IgD-negative memory B cell (primary cell): Measurements from ENCODE around the gene DBX1. TPM values are rescaled to one million over a fixed set of nuclear protein-coding genes. Genes with fewer than 3 reads are reported as not detected.
"Not testable (repeated sequence)": the region's sequence is repeated elsewhere in the genome, so short reads cannot be mapped to it uniquely, and the experiment has no call there.

Experiments
- H3K27ac Mint-ChIP-seq, 3 donors: one replicate each; pipeline ENCODE4 v1.8.0; 2020 to 2022; ENCODE audit warnings: mild to moderate bottlenecking in 3 of 3, mixed read lengths in 3 of 3, moderate library complexity in 1 of 3
- H3K27me3 Mint-ChIP-seq: one replicate; pipeline ENCODE4 v1.8.0; 2021; ENCODE audit warnings: mixed read lengths
- H3K36me3 Mint-ChIP-seq: one replicate; pipeline ENCODE4 v1.8.0; 2020; ENCODE audit warnings: mild to moderate bottlenecking, mixed read lengths
- H3K4me1 Mint-ChIP-seq, 3 donors: one replicate each; pipeline ENCODE4 v1.8.0; 2020 to 2022; ENCODE audit warnings: mixed read lengths in 3 of 3, mild to moderate bottlenecking in 1 of 3
- H3K4me3 Mint-ChIP-seq, 4 donors: one replicate each; pipeline ENCODE4 v1.8.0; 2020 to 2022; ENCODE audit warnings: mild to moderate bottlenecking in 4 of 4, mixed read lengths in 4 of 4, moderate library complexity in 3 of 4
- H3K9me3 Mint-ChIP-seq, 3 donors: one replicate each; pipeline ENCODE4 v1.8.0; 2020 to 2021; ENCODE audit warnings: mixed read lengths in 3 of 3, mild to moderate bottlenecking in 1 of 3
- polyA plus RNA-seq: library from polyadenylated mRNA; unstranded; fragments of 300-500 nt; fragmentation: Illumina TruSeq; gene quantifications from one replicate; pipeline ENCODE4 v1.2.3, GENCODE V29; 2021

Gene DBX1
- polyA plus RNA-seq, 1 donor from 2014 or later = not detected

GRCh38 chr11:20155683-20156279, 4.5 kb downstream of the DBX1 start:
- peaks cover 47% of the 10 kb centered on the region for H3K27me3 Mint-ChIP-seq
- H3K4me3 Mint-ChIP-seq = peak overlapping the region; percentile 52 to 87 (median 68)
- peaks cover 2% of the 10 kb centered on the region for H3K36me3 Mint-ChIP-seq
- peak overlapping the region in 1 of 3 donors; percentile 32 for H3K27ac Mint-ChIP-seq
- peaks cover 4 to 7% (median 5%) of the 10 kb centered on the region in 3 donors for H3K4me1 Mint-ChIP-seq
- H3K9me3 Mint-ChIP-seq = peaks cover 5 to 14% (median 12%) of the 10 kb centered on the region in 3 donors

GRCh38 chr11:20154381-20154780, 5.9 kb downstream of the DBX1 start:
- Mint-ChIP-seq H3K27ac (no peak overlapping the region), H3K27me3 (peaks cover 40% of the 10 kb centered on the region), H3K4me1 (peaks cover 4 to 7% (median 5%) of the 10 kb centered on the region in 3 donors), H3K4me3 (no peak overlapping the region), H3K36me3 (peaks cover 2% of the 10 kb centered on the region), H3K9me3 (peaks cover 5 to 14% (median 8%) of the 10 kb centered on the region in 3 donors)

GRCh38 chr11:20138707-20139106, 21.6 kb downstream of the DBX1 start:
- Mint-ChIP-seq H3K36me3 (no peaks in the 10 kb centered on the region), H3K4me3 (no peak overlapping the region), H3K27ac (no peak overlapping the region), H3K9me3 (peaks cover 0 to 4% (median 0%) of the 10 kb centered on the region in 3 donors), H3K4me1 (no peaks in the 10 kb centered on the region), H3K27me3 (peaks cover 19% of the 10 kb centered on the region)

- H3K9me3 Mint-ChIP-seq = peaks cover 0 to 4% (median 0%) of the 10 kb centered on the region in 3 donors
- H3K36me3 Mint-ChIP-seq = no peaks in the 10 kb centered on the region
- H3K27me3 Mint-ChIP-seq = peaks cover 20% of the 10 kb centered on the region
- no peak overlapping the region for H3K27ac Mint-ChIP-seq
- H3K4me1 Mint-ChIP-seq = no peaks in the 10 kb centered on the region
- no peak overlapping the region for H3K4me3 Mint-ChIP-seq
Measured at GRCh38 chr11:20137637-20138036, 22.6 kb downstream of the DBX1 start.

DNA sequence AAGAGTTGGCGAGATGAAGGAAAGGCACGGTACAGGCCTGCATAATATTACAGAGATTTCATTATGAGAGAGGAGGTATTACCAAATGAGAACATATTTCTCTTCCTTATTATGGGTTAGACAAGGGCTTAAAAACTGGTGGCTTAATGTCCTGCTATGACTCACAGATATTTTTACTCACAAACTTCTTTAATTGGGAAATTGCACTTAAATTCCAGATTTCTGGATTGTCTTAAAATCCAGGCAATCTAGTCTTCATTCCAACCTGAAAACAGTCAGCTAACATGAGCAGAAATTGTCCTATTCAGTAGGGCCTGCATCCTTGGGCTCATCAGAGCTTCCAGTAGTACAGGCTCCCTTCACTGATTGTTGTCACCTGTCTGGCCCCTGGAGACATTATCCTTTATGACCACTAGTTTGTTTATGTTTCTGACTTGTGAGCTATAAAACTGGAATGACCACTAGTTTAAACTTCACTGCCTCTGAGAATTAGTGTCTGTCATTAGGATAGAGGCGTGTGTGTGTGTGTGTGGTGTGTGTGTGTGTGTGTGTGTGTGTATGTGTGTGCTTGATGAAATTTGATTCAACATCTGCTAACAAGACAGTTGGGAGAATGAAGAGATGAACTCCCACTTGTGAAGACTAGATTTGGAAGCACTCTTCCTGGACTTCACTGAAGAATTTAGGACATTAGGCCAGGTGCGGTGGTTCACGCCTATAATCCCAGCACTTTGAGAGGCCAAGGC, 25.1 kb downstream of the DBX1 start:
- Mint-ChIP-seq H3K27me3 (peaks cover 28% of the 10 kb centered on the region), H3K9me3 (no peaks in the 10 kb centered on the region), H3K4me3 (no peak overlapping the region), H3K27ac (no peak overlapping the region), H3K36me3 (peaks cover 2% of the 10 kb centered on the region), H3K4me1 (peaks cover 0 to 9% (median 2%) of the 10 kb centered on the region in 3 donors)

- Mint-ChIP-seq H3K4me3 (peak overlapping the region in 1 of 4 donors; percentile 81), H3K27me3 (peaks cover 18% of the 10 kb centered on the region), H3K36me3 (peaks cover 2% of the 10 kb centered on the region), H3K27ac (no peak overlapping the region), H3K9me3 (no peaks in the 10 kb centered on the region), H3K4me1 (peaks cover 0 to 9% (median 2%) of the 10 kb centered on the region in 3 donors)
Measured at GRCh38 chr11:20132667-20133039, 27.6 kb downstream of the DBX1 start.

DNA sequence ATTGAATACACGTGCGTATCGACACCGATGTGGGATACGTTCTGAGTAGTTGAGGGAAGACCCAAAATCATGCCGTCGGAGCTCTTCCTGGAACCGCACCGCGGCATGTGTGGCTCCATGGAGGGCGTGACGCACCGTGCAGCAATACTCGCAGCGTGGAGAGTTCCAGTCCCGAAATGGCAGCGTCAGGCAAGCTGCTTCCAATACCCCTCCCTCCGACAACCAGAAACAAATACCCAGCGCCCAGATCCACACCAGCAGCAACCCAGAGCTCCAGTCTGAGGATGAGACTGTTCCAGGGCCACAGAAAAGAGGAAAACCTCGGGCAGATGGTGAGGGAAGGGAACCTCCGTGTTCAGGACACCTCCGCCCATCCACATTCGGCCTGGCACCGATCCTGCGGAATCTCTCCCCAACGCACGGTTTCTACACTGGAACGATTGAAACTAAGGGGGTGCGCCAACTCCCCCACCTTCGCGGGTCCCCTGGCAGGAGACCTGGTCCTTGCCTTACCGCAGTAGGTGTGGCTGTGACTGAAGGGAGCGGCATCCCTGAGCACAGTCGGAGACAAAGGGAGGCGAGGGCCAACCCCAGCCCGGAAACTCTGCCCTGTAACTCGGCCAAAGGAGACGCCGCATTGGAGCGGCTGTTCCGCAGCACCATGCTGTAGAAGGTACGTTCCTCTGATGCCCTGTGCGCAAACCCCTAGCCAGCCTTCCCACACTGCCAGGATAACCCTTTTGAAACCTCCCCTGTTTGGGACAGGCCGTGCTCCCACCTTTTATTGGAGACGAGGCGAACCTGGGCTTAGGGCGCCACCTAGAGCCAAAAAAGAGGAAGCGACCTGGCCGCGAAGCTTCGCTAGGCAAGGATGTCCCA, 28.2 kb downstream of the DBX1 start:
- Mint-ChIP-seq H3K27me3 (peaks cover 18% of the 10 kb centered on the region), H3K9me3 (no peaks in the 10 kb centered on the region), H3K27ac (no peak overlapping the region), H3K4me1 (peaks cover 0 to 9% (median 2%) of the 10 kb centered on the region in 3 donors), H3K36me3 (peaks cover 2% of the 10 kb centered on the region), H3K4me3 (peak overlapping the region in 3 of 4 donors; percentile 63 to 82 (median 81))

DNA sequence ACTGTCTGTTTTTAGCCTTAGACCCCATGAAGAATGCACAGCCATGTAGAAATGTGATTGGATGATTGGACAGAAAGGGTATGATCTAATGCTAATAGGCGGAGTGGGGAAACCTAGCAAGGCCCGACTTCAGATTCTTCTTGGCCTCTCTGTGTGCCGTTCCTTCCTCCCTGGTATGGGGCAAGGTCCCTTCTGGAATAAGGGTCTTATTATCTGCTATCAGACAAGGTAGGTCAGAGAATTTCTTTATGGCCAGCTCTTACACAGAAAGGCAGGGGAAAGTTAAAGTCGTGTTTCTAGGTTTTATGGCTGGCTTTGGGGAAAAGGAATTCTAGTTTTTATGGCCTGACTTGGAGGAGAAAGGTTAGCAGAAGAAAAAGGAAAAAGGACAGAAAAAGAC, 30.6 kb downstream of the DBX1 start:
- Mint-ChIP-seq H3K9me3 (no peaks in the 10 kb centered on the region), H3K27me3 (peaks cover 16% of the 10 kb centered on the region), H3K27ac (no peak overlapping the region), H3K4me1 (peaks cover 0 to 9% (median 2%) of the 10 kb centered on the region in 3 donors), H3K36me3 (peaks cover 2% of the 10 kb centered on the region), H3K4me3 (no peak overlapping the region)

DNA sequence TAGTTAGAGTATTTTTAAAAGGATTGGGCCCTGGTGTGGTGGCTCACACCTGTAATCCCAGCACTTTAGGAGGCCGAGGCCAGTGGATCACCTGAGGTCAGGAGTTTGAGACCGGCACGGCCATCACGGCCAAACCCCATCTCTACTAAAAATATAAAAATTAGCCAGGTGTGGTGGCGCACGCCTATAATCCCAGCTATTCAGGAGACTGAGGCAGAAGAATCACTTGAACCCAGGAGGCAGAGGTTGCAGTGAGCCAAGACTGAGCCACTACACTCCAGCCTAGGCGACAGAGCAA, 31.8 kb downstream of the DBX1 start:
- Mint-ChIP-seq H3K27ac (peak overlapping the region in 1 of 3 donors; percentile 19), H3K27me3 (peaks cover 16% of the 10 kb centered on the region)
- not testable (repeated sequence) for H3K9me3 Mint-ChIP-seq, H3K4me3 Mint-ChIP-seq, H3K4me1 Mint-ChIP-seq, H3K36me3 Mint-ChIP-seq

DNA sequence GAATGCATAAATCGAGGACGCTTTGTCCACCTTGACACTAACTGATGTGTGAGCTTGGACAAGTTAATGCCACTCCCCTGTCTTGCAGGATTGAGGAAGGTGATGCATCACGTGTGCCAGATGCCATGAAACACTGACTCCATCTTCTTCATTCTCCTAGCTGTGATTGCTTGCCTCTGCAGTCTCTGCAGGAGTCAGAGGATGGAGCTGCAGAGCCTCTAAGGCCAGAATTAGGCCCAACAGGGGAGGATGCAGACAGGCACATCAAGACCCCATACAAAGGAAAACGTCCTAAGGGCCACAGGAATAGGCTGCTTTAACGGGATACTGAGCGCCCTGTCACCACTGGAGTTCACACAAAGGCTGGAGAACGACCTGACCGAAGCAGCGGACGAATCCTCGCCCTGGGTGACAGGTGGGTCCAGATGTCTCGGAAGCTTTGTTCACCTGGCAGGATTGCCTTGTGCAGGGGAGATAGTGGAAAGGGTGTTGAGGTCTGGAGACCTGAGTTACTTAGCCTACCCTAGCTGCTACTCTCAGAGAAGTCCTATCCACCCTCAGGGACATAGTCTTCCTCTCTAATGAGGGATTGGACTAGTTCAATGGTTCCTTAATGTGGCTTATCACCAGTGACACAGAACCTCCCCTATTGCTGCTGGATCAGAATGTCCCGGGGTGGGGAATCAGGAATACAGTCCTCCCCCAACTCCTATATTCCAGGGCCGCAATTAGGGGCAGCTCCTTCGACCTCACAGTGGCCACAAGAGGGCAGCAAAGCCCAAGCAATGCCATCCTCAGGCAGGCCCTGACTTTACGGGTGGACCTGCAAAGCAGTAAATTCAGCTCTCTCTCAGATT, 32.4 kb downstream of the DBX1 start:
- Mint-ChIP-seq H3K9me3 (no peaks in the 10 kb centered on the region), H3K27ac (no peak overlapping the region), H3K27me3 (peaks cover 16% of the 10 kb centered on the region), H3K36me3 (peaks cover 2% of the 10 kb centered on the region), H3K4me1 (peaks cover 0 to 9% (median 2%) of the 10 kb centered on the region in 3 donors), H3K4me3 (no peak overlapping the region)

- Mint-ChIP-seq H3K4me3 (no peak overlapping the region), H3K4me1 (peaks cover 0 to 3% (median 0%) of the 10 kb centered on the region in 3 donors), H3K36me3 (no peaks in the 10 kb centered on the region), H3K27me3 (peaks cover 7% of the 10 kb centered on the region), H3K9me3 (no peaks in the 10 kb centered on the region), H3K27ac (no peak overlapping the region)
Measured at GRCh38 chr11:20126724-20127123, 33.6 kb downstream of the DBX1 start.

DNA sequence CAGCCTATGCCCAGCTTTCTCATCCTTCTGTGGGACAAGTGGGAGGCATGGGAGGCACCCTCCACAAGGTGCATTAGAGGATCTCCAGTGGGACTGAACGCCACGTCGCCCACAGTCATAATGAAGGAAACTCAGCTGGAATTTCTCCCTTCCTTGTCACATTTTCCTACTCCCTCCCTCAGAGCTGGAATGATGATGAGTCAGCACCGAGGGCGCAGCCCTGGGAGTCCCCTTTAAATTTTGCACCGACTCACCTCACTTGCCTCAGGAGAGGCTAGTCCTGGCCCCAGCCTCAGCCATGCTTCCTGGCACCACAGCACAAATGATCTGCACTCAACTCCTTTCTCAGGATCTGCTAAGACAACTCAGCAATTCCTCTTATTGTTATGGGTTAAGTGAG, 34.3 kb downstream of the DBX1 start:
- Mint-ChIP-seq H3K4me1 (no peaks in the 10 kb centered on the region), H3K27ac (peak overlapping the region in 1 of 3 donors; percentile 5), H3K4me3 (no peak overlapping the region), H3K36me3 (no peaks in the 10 kb centered on the region), H3K27me3 (peaks cover 4% of the 10 kb centered on the region), H3K9me3 (no peaks in the 10 kb centered on the region)

DNA sequence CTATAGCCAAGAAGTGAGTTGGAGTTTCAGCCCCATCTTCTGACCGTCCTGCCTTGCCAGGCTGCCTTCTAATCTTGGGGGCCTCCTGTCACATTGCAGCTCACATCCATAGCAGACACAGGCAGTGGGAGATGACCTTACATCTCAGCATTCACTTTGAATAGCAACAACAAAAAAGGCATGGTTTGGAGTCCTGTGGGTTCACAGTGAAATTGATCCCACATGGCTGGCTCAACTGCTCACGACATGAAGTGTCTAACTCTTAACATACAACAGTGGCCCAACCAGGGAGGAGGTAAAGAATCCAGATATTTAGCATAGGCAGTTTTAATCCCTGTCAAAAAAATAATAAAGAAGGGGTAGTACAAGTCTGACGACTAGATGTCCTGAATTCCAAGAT, 38.1 kb downstream of the DBX1 start:
- H3K4me3 Mint-ChIP-seq = no peak overlapping the region

GRCh38 chr11:20120134-20120925, 39.9 kb downstream of the DBX1 start:
- peaks cover 4% of the 10 kb centered on the region for H3K27me3 Mint-ChIP-seq
- no peak overlapping the region for H3K4me3 Mint-ChIP-seq
- H3K27ac Mint-ChIP-seq = no peak overlapping the region
- no peaks in the 10 kb centered on the region for H3K9me3 Mint-ChIP-seq
- peaks cover 6% of the 10 kb centered on the region for H3K36me3 Mint-ChIP-seq
- no peaks in the 10 kb centered on the region for H3K4me1 Mint-ChIP-seq

More for the DNA sequence above, 38.1 kb downstream of the DBX1 start:
- H3K27me3 Mint-ChIP-seq = peaks cover 6% of the 10 kb centered on the region
- peak overlapping the region in 1 of 3 donors; percentile 59 for H3K27ac Mint-ChIP-seq
- H3K9me3 Mint-ChIP-seq = no peaks in the 10 kb centered on the region
- no peaks in the 10 kb centered on the region for H3K4me1 Mint-ChIP-seq
- peaks cover 6% of the 10 kb centered on the region for H3K36me3 Mint-ChIP-seq
